Cardiac fibroblast (primary cell): ENCODE results near the gene GCNA.

Experiments
- DNase-seq, 2 donors: peaks; one replicate each; pipeline versions ENCODE4 v3.0.0 to v3.0.0-alpha.2; 2010; ENCODE audit warnings: low read depth in 2 of 2
- H3K4me3 ChIP-seq, 2 donors: replicated peaks in 1 of 2; 1 replicate in 1 of 2; 2 replicates in 1 of 2; pipeline ENCODE4 v1.5.1; 2011; ENCODE audit warnings: low read depth in 2 of 2, low read length in 2 of 2, mild to moderate bottlenecking in 2 of 2, moderate library complexity in 1 of 2
- TF ChIP-seq, protein P1 (sequence below): IDR thresholded peaks from one replicate; pipeline ENCODE4 v1.5.1; 2011; ENCODE audit warnings: low read depth, mild to moderate bottlenecking, low read length, inconsistent platforms

The GCNA gene

DNA sequence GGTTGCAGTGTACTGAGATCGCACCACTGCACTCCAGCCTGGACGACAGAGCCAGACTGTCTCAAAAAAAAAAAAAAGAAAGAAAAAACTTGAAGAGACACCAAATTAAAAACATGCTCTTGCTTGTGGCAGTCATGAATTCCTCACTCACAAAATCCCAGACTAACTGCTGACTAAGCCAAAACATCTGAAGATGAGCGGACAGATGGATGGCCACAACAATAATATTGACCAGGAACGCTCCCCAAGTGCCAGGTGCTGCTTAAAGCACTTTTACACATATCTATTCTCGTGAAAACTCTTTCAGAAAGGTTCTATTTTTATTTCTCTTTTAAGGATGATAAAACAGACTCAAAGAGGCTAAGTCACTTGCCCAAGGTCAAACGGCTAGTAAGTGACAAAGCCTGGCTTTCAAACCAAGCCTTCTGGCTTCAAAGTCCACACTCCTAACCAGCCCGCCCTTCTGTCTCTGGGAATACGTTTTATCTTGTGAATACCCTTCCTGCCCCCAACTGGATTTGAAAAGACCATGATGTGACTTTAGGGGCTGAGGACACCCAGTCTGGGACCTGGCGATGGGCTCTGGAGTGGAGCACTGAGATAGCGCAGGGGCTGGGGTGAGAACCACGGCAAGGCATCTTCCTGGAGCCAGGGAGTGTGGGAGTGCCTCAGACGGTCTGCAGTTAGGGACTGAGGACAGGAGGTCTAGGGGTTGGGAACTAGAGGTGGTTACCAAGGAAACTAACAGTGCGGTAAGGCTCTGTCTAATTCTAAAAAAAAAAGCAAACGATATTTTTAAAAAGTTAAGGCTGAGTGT, 49.6 kb downstream of the GCNA start:
- no peak overlapping the region for H3K4me3 ChIP-seq
- DNase-seq: no peak
- TF ChIP-seq, protein P1, sequence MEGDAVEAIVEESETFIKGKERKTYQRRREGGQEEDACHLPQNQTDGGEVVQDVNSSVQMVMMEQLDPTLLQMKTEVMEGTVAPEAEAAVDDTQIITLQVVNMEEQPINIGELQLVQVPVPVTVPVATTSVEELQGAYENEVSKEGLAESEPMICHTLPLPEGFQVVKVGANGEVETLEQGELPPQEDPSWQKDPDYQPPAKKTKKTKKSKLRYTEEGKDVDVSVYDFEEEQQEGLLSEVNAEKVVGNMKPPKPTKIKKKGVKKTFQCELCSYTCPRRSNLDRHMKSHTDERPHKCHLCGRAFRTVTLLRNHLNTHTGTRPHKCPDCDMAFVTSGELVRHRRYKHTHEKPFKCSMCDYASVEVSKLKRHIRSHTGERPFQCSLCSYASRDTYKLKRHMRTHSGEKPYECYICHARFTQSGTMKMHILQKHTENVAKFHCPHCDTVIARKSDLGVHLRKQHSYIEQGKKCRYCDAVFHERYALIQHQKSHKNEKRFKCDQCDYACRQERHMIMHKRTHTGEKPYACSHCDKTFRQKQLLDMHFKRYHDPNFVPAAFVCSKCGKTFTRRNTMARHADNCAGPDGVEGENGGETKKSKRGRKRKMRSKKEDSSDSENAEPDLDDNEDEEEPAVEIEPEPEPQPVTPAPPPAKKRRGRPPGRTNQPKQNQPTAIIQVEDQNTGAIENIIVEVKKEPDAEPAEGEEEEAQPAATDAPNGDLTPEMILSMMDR: no peak

DNA sequence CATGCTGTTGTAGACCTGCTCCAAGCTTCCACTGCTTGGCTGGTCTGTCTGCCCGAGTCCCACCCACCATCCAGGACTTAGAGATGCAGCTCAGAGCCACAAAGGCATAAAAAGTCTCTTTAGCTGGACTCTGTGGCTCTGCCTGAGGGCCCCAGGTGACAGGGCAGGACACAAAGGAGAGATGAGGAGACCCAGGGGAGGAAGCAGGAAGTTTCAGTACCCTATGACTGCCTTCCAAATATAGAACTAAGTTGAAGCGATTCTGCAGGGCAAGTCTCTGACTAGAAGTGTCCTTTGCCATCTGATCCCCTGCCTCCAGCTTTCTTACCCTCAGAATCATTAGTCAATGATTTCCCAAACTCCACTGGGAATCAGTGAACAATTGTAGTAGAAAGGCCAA, 51.2 kb downstream of the GCNA start:
- DNase-seq: no peak
- no peak overlapping the region for H3K4me3 ChIP-seq
- TF ChIP-seq, protein P1: no peak

DNA sequence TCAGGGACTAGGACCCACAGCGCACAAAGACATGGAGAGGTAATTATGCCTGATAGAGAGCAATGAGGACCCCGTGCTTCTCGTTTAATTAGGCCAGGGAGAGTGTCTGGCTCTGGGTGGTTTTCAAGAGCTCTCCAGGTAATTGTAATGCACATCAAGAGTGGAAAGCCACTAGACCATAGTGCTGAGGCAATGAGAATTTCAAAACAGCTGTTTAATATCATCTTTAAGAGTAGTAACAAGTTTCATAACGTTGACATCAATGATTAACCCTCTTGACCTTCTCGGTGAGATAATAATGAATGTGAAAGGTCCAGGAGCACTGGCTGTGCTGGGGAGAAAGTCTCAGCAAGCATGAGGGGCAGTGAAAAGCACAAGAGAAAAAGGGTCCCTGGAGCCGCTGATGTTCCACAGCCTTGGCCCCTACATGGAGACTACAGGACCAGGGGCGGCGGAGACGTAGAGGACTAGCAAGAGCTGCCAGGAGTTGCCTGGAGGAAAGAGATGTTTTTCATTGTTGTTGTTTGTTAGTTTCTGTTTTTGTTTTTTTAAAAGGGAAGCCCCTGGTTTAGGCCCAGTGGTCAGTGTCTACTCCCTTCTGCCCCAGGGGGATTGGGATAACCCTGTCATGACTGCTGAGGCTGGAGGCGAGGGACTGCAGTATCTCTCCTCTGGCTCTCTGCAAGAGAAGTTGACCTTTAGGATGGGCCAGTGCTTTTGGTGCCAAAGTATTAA, 54.9 kb downstream of the GCNA start:
- TF ChIP-seq, protein P1: no peak
- H3K4me3 ChIP-seq: no peak overlapping the region
- DNase-seq: no peak

DNA sequence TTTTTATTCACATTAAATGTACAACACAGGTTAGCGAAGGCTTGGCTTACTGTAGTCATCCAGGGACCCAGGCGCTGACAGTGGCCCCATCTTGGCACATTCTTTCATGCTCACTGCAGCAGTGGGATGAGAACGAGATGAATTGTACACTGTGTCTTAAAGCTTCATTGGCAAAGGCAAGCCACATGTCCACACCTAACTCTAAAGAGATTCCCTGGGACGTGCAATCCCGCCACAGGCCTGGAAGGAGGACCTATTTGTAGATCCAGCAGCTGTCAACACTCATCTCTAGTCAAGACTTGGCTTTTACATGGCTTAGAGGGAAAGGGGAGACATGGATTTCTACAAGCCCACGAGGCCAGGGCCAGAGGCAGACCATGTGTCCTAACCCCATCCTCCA, 56.1 kb downstream of the GCNA start:
- TF ChIP-seq, protein P1: no peak
- peak in 1 of 2 donors; percentile 13 for DNase-seq

DNA sequence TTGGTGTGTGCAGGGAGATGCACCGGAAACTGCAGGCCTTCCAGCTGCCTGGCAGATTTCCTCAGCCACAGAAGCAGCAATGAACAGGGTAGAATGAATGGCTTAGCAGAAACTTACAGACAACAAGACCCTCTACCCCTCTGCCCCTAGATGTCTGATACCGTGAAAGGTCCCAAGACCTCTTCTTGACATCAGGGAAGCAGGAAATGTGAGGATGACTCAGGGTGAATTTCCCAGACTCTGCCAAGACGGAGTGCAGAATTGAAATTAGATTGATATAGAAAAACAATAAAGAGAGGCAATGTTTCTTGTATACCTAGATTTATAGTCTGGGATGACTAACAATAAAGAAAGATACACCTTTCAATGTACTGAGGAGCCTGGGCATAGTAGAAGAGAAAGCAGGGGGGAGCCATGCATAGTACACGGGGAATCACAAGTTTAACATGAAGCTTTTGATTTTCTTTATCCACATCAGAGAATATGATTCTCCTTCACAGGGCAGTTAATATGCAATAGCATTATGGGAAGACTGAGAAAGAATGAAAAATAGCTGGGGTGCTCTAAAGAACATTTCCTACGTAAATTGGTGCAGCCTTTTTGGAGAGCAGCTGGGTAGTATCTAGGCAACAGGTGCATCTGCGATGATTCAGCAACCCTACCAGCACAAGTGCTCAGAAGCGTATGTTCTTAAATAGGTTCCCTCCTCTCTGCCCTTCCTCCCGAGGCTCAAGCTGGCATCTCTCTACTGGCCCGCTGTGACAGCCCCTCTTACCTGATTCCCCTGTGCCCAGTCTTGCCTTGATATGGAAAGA, 58.4 kb downstream of the GCNA start:
- TF ChIP-seq, protein P1: no peak
- DNase-seq: peak in 1 of 2 donors; percentile 4
- no peak overlapping the region for H3K4me3 ChIP-seq

More for the DNA sequence above, 56.1 kb downstream of the GCNA start:
- H3K4me3 ChIP-seq: no peak overlapping the region

DNA sequence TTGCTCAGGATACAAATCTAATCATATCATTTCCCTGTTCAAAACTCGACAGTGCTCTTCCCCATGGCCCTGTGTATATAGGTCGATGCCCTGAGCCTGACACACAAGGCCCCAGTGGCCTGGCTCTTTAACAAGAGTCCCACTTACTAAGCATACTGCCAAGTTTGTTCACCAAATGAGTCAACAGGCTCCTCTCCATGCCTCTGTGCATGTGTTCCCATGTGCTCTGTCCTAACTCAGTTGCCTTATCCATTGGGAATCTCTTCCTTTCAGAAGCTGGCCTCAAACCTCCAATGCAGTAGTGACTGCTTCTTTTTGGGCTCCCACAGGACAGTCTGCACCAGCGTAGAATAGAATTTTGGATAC, 59.0 kb downstream of the GCNA start:
- TF ChIP-seq, protein P1: no peak
- no peak overlapping the region for H3K4me3 ChIP-seq

More for the DNA sequence above, 59.0 kb downstream of the GCNA start:
- DNase-seq: peak in 1 of 2 donors; percentile 51
